ENCODE data around the gene CDK4.
A peak's percentile ranks its signal among the peaks of the same experiment; 100 is the strongest.

CDK4 gene

DNA sequence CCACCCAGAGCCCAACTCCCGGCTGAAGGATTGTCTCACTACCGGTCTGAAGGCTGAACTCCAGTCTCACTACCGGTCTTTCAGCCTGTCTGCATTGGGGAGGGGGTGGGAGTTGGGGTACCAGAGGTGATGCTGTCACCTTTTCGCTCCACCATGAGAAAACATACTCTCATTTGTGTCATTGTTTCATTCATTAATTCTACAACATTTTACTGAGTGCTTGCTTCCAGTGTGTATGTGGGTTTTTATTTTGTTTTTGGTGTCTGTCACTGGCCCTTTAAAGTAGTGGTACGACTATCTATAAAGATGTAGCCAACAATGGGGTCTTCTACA is 524 bp upstream of the CDK4 start:
- TF ChIP-seq POU2F2 (IDR thresholded peaks at IDR 0.05; ENCODE audit: low read depth, low read length) (no peak), SPI1 (IDR thresholded peaks at IDR 0.05; ENCODE audit: low read depth, low read length) (no peak), PAX5 (IDR thresholded peaks at IDR 0.05; ENCODE audit: insufficient read depth, low read length, severe bottlenecking) (no peak), TAF1 (IDR thresholded peaks at IDR 0.05; ENCODE audit: low read depth, low read length) (no peak), POLR2A (IDR thresholded peaks at IDR 0.05; ENCODE audit: low read depth, low read length) (no peak), POLR2AphosphoS5 (IDR thresholded peaks at IDR 0.05; ENCODE audit: low read depth, low read length) (no peak)
- no peak for DNase-seq (ENCODE audit: insufficient read length, low spot score)
- no peak for FAIRE-seq

DNA sequence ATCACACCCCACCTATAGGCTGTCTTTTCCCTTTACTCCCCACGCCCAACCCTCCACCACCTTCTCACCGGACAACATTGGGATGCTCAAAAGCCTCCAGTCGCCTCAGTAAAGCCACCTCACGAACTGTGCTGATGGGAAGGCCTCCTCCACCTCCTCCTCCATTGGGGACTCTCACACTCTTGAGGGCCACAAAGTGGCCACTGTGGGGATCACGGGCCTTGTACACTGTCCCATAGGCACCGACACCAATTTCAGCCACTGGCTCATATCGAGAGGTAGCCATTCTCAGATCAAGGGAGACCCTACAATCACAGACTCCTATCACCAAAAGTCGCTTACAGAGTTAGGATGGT is 700 bp downstream of the CDK4 start:
- TF ChIP-seq POLR2A (IDR thresholded peaks at IDR 0.05; ENCODE audit: low read depth, low read length) (no peak), POU2F2 (IDR thresholded peaks at IDR 0.05; ENCODE audit: low read depth, low read length) (no peak), PAX5 (IDR thresholded peaks at IDR 0.05; ENCODE audit: insufficient read depth, low read length, severe bottlenecking) (no peak), TAF1 (IDR thresholded peaks at IDR 0.05; ENCODE audit: low read depth, low read length) (no peak), POLR2AphosphoS5 (IDR thresholded peaks at IDR 0.05; ENCODE audit: low read depth, low read length) (no peak), SPI1 (IDR thresholded peaks at IDR 0.05; ENCODE audit: low read depth, low read length) (no peak)
- FAIRE-seq (no peak), DNase-seq (ENCODE audit: insufficient read length, low spot score) (no peak)

- TF ChIP-seq POU2F2 (IDR thresholded peaks at IDR 0.05; ENCODE audit: low read depth, low read length) (no peak), POLR2A (IDR thresholded peaks at IDR 0.05; ENCODE audit: low read depth, low read length) (no peak), TAF1 (IDR thresholded peaks at IDR 0.05; ENCODE audit: low read depth, low read length) (no peak), PAX5 (IDR thresholded peaks at IDR 0.05; ENCODE audit: insufficient read depth, low read length, severe bottlenecking) (no peak), POLR2AphosphoS5 (IDR thresholded peaks at IDR 0.05; ENCODE audit: low read depth, low read length) (no peak; the same call in 1 of the 2 replicates), SPI1 (IDR thresholded peaks at IDR 0.05; ENCODE audit: low read depth, low read length) (no peak)
- no peak for DNase-seq (ENCODE audit: insufficient read length, low spot score)
- peak; percentile 40 for FAIRE-seq
Observed at GRCh38 chr12:57750561-57751431, 1.3 kb downstream of the CDK4 start.

DNA sequence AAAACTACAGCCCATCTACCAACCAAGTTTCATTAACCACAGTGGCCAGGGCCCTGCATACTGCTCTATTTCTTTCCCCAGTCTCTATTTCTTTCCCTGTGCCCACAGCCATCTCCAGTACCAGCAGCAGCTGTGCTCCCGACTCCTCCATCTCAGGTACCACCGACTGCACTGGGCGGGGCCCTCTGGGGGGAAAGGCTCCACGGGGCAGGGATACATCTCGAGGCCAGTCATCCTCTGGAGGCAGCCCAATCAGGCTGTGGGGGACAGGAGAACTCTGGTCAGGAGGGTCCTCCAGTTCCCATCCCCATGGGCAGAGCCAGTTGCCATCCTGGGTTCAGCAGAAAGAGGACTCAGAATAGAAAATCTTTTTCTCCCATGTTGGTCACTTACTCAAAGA is 3.0 kb downstream of the CDK4 start:
- TF ChIP-seq POLR2AphosphoS5 (IDR thresholded peaks at IDR 0.05; ENCODE audit: low read depth, low read length) (no peak), SPI1 (IDR thresholded peaks at IDR 0.05; ENCODE audit: low read depth, low read length) (no peak), TAF1 (IDR thresholded peaks at IDR 0.05; ENCODE audit: low read depth, low read length) (no peak), POU2F2 (IDR thresholded peaks at IDR 0.05; ENCODE audit: low read depth, low read length) (no peak)
- FAIRE-seq (no peak), DNase-seq (ENCODE audit: insufficient read length, low spot score) (no peak)

DNA sequence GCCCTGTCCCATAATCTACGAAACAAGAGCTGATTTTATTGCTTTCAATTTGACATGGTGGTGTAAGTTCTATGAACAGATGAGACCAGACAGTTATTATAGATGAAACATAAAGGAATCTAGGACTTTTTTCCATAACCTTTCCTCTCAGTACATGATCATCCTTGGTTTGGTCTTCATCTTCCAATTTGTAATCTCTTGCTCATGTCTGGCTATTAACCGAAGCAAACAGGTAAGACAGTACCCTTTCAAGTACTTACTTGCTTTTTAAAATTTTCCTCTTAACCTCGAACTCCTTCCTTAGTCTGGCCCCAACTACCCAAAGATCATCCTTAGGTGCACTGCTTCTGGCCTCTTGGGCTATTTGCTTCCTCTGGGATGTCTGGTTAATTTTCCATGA is 6.1 kb downstream of the CDK4 start:
- DNase-seq (ENCODE audit: insufficient read length, low spot score): no peak
- FAIRE-seq: no peak
- TF ChIP-seq TAF1 (IDR thresholded peaks at IDR 0.05; ENCODE audit: low read depth, low read length): no peak
- no peak for TF ChIP-seq PAX5 (IDR thresholded peaks at IDR 0.05; ENCODE audit: insufficient read depth, low read length, severe bottlenecking)
- no peak for TF ChIP-seq POLR2A (IDR thresholded peaks at IDR 0.05; ENCODE audit: low read depth, low read length)
- TF ChIP-seq SPI1 (IDR thresholded peaks at IDR 0.05; ENCODE audit: low read depth, low read length): no peak
- no peak for TF ChIP-seq POU2F2 (IDR thresholded peaks at IDR 0.05; ENCODE audit: low read depth, low read length)
- no peak for TF ChIP-seq POLR2AphosphoS5 (IDR thresholded peaks at IDR 0.05; ENCODE audit: low read depth, low read length)

GRCh38 chr12:57745485-57745881 is 6.6 kb downstream of the CDK4 start:
- DNase-seq (ENCODE audit: insufficient read length, low spot score) (no peak), FAIRE-seq (no peak)
- TF ChIP-seq POU2F2 (IDR thresholded peaks at IDR 0.05; ENCODE audit: low read depth, low read length) (no peak; the same call in 1 of the 2 replicates), POLR2A (IDR thresholded peaks at IDR 0.05; ENCODE audit: low read depth, low read length) (peak; percentile 73; the same call in 1 of the 2 replicates), PAX5 (IDR thresholded peaks at IDR 0.05; ENCODE audit: insufficient read depth, low read length, severe bottlenecking) (no peak), POLR2AphosphoS5 (IDR thresholded peaks at IDR 0.05; ENCODE audit: low read depth, low read length) (peak; percentile 18; the same call in 1 of the 2 replicates)

DNA sequence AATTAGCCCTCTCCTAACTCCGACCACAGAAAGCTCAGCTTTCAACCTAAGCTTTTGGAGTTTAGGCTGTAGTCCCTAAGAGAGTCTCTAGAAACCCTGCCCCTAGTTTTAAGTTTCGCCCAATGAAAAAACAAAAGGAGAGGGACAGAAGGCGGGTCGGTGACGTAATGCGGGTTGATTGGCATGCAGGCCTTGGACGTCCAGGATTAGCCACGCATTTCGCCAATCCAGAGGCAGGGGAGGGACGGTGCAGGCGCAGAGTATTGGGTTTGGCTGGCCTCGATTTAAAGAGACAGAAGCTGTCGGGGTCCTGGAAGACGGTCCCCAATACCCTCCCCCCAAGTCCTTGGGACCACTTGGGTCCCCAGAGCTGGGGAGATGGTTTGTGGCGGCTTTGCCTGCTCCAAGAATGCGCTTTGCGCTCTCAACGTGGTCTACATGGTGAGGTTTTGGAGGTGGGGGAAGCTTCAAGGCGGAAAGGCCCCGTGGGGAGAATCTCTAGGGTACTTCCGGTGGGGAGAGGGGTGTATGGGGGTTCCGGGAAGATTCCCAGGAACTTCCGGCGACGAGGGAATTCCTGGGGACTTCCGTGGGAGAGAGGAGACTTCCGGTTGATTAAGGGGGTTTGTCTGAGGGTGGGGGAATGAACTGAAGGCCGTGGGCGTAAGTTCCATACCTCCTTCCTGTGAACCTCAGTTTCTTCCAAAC is 7.2 kb downstream of the CDK4 start, which contains the start of gene TSPAN31:
Gene TSPAN31 (plus strand): TSS at position 263 of the 708 bp plus-strand sequence. CDS start 116 bp downstream, at position 379.
- TF ChIP-seq POLR2AphosphoS5 (IDR thresholded peaks at IDR 0.05; ENCODE audit: low read depth, low read length) (peak; percentile 73; the same call in 1 of the 2 replicates), TAF1 (IDR thresholded peaks at IDR 0.05; ENCODE audit: low read depth, low read length) (peak; percentile 46; the same call in 1 of the 2 replicates), SPI1 (IDR thresholded peaks at IDR 0.05; ENCODE audit: low read depth, low read length) (no peak), PAX5 (IDR thresholded peaks at IDR 0.05; ENCODE audit: insufficient read depth, low read length, severe bottlenecking) (no peak), POU2F2 (IDR thresholded peaks at IDR 0.05; ENCODE audit: low read depth, low read length) (peak; percentile 63), POLR2A (IDR thresholded peaks at IDR 0.05; ENCODE audit: low read depth, low read length) (peak; percentile 3)
- FAIRE-seq (peak; percentile 93), DNase-seq (ENCODE audit: insufficient read length, low spot score) (peak; percentile 80)

- DNase-seq (ENCODE audit: insufficient read length, low spot score) (no peak), FAIRE-seq (peak; percentile 69)
- 0 out of 2 replicates have a peak, but pooled peaks have one; percentile 4 for TF ChIP-seq POLR2A (IDR thresholded peaks at IDR 0.05; ENCODE audit: low read depth, low read length)
- TF ChIP-seq POU2F2 (IDR thresholded peaks at IDR 0.05; ENCODE audit: low read depth, low read length): no peak
- TF ChIP-seq PAX5 (IDR thresholded peaks at IDR 0.05; ENCODE audit: insufficient read depth, low read length, severe bottlenecking): no peak
- no peak for TF ChIP-seq TAF1 (IDR thresholded peaks at IDR 0.05; ENCODE audit: low read depth, low read length)
- no peak; the same call in 1 of the 2 replicates for TF ChIP-seq POLR2AphosphoS5 (IDR thresholded peaks at IDR 0.05; ENCODE audit: low read depth, low read length)
- TF ChIP-seq SPI1 (IDR thresholded peaks at IDR 0.05; ENCODE audit: low read depth, low read length): 0 out of 2 replicates have a peak, but pooled peaks have one; percentile 3
Observed at GRCh38 chr12:57744194-57744776, 7.8 kb downstream of the CDK4 start.

DNA sequence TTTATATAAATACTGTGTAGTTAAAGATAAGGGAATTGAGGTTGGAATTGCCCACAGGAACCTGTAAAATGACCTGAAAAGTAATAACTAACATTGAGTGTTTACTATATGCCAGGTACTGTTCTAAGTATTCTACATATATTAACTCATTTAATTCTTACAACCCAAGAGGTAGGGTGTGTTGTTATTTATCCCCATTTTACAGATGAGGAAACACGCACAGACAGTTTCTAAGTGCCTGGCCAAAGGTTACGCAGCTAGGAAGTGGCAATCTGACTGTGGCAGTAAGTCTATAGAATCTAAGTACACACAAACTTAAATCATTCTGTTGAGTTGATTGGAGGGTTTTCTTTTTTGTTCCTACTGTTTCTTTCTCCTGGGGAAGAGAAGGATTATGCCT is 8.3 kb downstream of the CDK4 start:
- DNase-seq (ENCODE audit: insufficient read length, low spot score): no peak
- FAIRE-seq: no peak
- TF ChIP-seq POLR2A (IDR thresholded peaks at IDR 0.05; ENCODE audit: low read depth, low read length) (no peak), TAF1 (IDR thresholded peaks at IDR 0.05; ENCODE audit: low read depth, low read length) (no peak), POLR2AphosphoS5 (IDR thresholded peaks at IDR 0.05; ENCODE audit: low read depth, low read length) (no peak), SPI1 (IDR thresholded peaks at IDR 0.05; ENCODE audit: low read depth, low read length) (no peak), POU2F2 (IDR thresholded peaks at IDR 0.05; ENCODE audit: low read depth, low read length) (no peak)
